ENCODE results near the gene ZFPL1.

The ZFPL1 gene

GRCh38 chr11:65060913-65061408 lies 23.1 kb upstream of the ZFPL1 start:
- peak; percentile 33 for TF ChIP-seq CTCF (IDR thresholded peaks at IDR 0.05; ENCODE audit: low read depth, low read length)
- no peak for DNase-seq (ENCODE audit: extremely low read depth, low read depth)

DNA sequence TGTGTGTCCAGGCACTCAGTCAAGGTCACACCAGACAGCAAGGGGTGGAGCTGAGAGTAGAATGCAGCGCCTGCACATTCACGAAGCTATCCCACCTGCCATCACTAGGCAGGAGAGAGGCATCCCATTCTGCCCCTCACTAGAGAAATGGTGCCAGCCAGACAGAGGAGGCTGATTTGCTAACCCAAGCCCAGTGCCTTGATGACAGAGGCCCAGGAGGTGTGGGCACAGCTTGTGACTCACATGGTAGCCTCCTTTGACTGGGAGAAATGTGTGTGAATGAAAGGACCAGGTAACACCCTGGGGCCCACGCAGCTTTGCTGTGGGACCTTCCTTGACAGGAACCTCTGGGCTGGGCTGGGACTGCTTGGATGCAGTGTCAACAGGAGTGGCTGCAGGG lies 20.5 kb upstream of the ZFPL1 start:
- DNase-seq (ENCODE audit: extremely low read depth, low read depth) = no peak
- TF ChIP-seq CTCF (IDR thresholded peaks at IDR 0.05; ENCODE audit: low read depth, low read length) = no peak

DNA sequence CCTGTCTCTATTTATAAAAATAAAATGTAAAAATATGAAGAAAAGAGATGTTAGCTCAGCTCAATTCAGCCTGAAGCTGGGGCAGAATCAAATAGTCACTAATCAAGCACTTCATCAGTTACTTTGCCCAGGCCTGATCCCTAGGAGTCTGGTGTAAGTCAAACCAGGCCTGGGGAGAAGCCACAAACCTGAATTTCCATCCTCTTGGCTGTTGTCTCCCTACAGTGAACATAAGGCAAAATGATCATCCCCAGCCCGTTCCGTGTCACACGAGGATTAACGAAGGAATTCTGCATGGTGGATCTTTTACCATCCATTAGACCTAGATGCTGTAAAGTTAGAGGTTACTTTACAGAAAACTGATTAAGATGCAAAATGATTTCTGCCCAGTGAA lies 19.2 kb upstream of the ZFPL1 start:
- no peak for TF ChIP-seq CTCF (IDR thresholded peaks at IDR 0.05; ENCODE audit: low read depth, low read length)
- no peak for DNase-seq (ENCODE audit: extremely low read depth, low read depth)

DNA sequence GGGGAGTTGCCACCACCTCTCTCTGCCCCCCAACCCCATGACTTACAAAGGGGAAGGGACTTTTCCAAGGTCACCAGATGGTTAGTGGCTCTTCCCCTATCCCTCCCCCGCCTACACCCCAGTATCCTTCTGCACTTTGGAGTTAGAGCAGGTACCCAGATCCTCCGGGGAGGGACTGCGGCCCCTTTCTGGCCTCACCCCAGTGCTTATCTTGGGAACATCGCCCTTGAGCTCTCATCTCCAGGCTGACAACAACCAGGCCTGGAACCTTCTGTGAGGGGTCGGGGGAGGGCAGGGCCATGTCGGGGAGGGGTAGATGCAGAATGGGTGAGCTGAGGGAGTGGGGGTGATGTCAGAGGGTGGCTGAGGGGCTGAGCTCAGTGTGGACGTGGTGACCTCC lies 18.2 kb upstream of the ZFPL1 start:
- no peak for TF ChIP-seq CTCF (IDR thresholded peaks at IDR 0.05; ENCODE audit: low read depth, low read length)
- no peak for DNase-seq (ENCODE audit: extremely low read depth, low read depth)

GRCh38 chr11:65066315-65066714 lies 17.7 kb upstream of the ZFPL1 start:
- no peak for TF ChIP-seq CTCF (IDR thresholded peaks at IDR 0.05; ENCODE audit: low read depth, low read length)

DNA sequence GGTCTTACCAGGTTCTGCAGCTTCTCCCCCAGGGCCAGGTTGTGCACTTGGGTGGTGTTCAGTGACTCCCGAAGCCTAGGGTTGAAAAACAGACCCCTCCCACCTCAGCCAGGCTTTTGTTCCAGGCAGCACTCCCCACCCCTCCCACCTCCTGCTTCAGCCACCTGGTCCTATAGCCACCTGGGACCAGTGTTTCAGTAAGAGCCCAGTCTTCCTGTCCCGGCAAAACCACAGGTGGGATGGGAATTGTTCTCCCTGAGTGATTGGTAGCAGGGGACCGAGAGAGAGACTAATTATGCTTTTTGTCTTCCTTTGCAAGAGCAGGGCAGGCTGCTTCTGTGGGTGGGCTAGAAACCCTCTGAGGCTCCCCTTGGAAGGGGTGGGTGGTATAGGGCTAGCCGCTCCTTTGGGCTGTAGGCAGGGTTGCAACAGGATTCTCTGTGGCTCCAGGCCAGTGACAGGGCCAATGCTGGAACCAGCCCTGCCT lies 17.2 kb upstream of the ZFPL1 start:
- no peak for TF ChIP-seq CTCF (IDR thresholded peaks at IDR 0.05; ENCODE audit: low read depth, low read length)
- no peak for DNase-seq (ENCODE audit: extremely low read depth, low read depth)

More at GRCh38 chr11:65066315-65066714, 17.7 kb upstream of the ZFPL1 start:
- no peak for DNase-seq (ENCODE audit: extremely low read depth, low read depth)

GRCh38 chr11:65067446-65067845 lies 16.6 kb upstream of the ZFPL1 start:
- TF ChIP-seq CTCF (IDR thresholded peaks at IDR 0.05; ENCODE audit: low read depth, low read length) = no peak
- DNase-seq (ENCODE audit: extremely low read depth, low read depth) = no peak
